Esophagus muscularis mucosa (tissue), 3 donors: ENCODE measurements around the gene NFKB2.

ENCODE experiments used
- CTCF ChIP-seq, 3 experiments: fragments of 200-600 bp in 2 of 3; fragments of 450-650 bp in 1 of 3; sonication (generic) in 2 of 3; IDR thresholded peaks; one replicate each; pipeline ENCODE4 v1.5.1; 2017 to 2019; ENCODE audit warnings: antibody characterized with exemption in 3 of 3, mild to moderate bottlenecking in 2 of 3, moderate library complexity in 1 of 3
- POLR2A ChIP-seq: fragments of 450-650 bp; IDR thresholded peaks from one replicate; pipeline ENCODE4 v1.6.1; 2017; ENCODE audit warnings: antibody characterized with exemption, moderate library complexity, mild to moderate bottlenecking, low read depth
- POLR2AphosphoS5 ChIP-seq, 2 donors: sonication (generic); formaldehyde crosslinking; IDR thresholded peaks; one replicate each; pipeline ENCODE4 v1.6.1; 2017; ENCODE audit warnings: antibody characterized with exemption in 2 of 2

GRCh38 chr10:102434394-102435132 is 39.1 kb downstream of the NFKB2 start:
- TF ChIP-seq CTCF (IDR thresholded peaks at IDR 0.05) (no peak), POLR2AphosphoS5 (IDR thresholded peaks at IDR 0.05) (no peak), POLR2A (no peak)
